NCI-H128 (cell line): Measurements from ENCODE around the gene GREM1.

ENCODE experiments used
- DNase-seq: peaks from one replicate; lab custom pipeline; 2025; ENCODE audit not compliant: unreplicated experiment; lab: John Stamatoyannopoulos, UW

The GREM1 gene

GRCh38 chr15:32730677-32731654 lies 13.2 kb downstream of the GREM1 start:
- no peak for DNase-seq

DNA sequence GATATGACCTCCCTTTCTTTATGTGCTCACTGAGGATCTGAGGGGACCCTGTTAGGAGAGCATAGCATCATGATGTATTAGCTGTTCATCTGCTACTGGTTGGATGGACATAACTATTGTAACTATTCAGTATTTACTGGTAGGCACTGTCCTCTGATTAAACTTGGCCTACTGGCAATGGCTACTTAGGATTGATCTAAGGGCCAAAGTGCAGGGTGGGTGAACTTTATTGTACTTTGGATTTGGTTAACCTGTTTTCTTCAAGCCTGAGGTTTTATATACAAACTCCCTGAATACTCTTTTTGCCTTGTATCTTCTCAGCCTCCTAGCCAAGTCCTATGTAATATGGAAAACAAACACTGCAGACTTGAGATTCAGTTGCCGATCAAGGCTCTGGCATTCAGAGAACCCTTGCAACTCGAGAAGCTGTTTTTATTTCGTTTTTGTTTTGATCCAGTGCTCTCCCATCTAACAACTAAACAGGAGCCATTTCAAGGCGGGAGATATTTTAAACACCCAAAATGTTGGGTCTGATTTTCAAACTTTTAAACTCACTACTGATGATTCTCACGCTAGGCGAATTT lies 14.9 kb downstream of the GREM1 start:
- no peak for DNase-seq

DNA sequence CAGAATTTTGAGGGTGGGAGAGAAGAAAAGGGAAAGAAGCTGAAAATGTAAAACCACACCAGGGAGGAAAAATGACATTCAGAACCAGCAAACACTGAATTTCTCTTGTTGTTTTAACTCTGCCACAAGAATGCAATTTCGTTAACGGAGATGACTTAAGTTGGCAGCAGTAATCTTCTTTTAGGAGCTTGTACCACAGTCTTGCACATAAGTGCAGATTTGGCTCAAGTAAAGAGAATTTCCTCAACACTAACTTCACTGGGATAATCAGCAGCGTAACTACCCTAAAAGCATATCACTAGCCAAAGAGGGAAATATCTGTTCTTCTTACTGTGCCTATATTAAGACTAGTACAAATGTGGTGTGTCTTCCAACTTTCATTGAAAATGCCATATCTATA lies 15.5 kb downstream of the GREM1 start:
- no peak for DNase-seq

GRCh38 chr15:32735989-32736700 lies 18.3 kb downstream of the GREM1 start:
- no peak for DNase-seq

DNA sequence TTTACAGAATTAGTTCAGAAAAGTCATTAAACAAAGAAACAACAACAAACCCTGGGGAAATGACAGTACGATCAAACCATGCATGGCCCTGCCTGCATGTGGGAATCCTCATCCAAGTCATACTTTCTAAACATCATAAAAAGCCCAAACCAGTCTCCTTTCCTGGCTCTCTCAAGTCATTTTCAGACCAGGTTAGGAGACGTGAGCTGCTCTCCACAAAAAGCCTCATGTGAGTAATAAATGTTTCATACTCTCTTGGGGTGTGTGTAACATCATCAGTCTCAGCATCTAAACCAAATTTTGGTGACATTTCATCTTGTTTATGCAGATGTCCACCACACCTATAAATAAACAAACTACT lies 18.9 kb downstream of the GREM1 start:
- DNase-seq: no peak

GRCh38 chr15:32737304-32737703 lies 19.5 kb downstream of the GREM1 start:
- DNase-seq: no peak

GRCh38 chr15:32738666-32739065 lies 20.9 kb downstream of the GREM1 start:
- DNase-seq: no peak

DNA sequence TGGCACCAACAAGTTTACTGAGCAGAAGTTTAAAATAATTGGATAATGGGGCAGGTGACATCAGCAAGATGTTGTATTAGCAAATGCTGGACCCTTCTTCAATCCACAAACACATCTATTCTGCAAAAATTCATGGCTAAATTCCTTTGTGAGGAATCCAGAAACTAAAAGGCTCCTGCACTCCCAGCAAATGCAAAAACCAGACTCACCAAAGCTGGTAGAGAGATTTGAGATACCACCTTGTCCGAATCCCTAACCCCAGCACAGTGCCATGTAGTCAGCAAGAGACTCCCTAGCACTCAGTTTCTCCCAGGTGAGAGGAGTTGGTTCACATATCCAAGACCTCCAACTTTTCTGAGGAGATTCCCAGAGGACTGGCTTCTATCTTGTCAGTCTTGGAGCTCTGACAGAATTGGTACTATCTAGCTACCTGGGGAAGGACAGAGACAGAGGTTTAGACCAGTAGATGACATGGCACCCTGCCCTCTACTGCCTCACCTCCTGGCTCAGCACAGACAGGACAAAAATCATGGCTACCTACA lies 21.8 kb downstream of the GREM1 start:
- no peak for DNase-seq

DNA sequence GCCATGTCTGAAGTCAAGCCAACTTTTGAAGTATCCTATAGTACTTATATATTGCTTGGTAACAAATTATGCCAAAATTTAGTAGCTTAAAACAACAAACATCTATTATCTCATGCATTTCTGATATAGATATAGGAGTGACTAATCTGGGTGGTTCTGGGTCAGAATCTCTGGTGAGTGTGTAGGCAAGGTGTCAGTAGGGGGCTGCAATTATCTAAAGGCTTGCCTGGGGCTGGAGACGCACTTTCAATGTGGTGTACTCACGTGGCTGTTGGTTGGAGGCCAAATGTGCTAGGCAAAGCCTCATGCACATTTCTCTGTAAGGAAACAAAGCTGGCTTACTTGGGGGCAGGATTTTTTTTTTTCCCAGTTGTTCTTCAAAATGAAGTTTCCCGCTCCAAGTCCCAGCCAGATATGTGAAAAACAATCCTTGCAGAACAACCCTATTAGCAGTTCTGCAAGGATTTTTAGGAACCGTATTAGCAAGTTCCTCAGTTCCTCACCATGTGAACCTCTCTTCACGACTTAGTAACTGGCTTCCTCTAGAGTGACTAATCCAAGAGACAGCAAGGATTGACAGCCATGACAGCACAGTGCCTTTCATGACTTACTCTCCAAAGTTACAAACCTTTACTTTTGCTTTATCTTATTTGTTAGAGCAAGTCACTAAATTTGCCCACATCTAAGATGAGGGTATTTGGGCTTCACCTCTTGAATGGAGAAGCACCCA lies 25.8 kb downstream of the GREM1 start:
- no peak for DNase-seq

DNA sequence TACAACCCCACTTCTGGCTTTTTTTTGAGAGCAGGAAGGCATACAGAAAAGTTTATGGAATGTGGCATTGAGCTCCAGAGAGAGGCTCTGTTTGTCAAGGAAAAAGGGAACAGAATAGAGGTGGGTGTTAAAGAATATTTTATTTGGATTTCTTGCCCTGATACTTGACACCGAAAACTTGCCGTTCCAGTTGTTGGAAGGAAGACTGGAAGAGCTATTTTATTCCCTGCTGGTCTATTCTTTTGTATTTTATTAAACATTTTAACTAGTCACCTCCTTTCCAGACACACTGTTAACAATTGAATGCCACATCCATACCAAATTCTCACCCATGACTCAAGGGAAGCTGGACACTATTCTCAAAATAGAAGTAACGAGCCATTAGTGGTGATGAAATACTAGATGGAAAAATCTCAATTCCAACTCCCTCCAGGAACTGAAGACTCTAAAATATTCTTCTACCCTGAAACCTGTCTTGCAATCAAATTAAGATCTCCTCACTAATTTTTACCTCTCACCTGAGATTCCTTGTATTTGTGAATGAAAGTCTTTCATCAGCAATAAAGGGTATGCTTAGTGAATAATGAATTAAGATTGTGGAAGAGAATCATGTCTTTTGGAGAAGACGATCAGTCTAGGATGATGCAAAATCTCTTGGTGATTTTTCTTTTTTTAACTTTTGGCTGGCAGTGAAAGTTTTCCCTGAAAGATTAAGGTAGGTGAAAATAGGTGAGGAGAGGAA lies 28.5 kb downstream of the GREM1 start:
- no peak for DNase-seq

GRCh38 chr15:32747921-32748342 lies 30.1 kb downstream of the GREM1 start:
- no peak for DNase-seq

DNA sequence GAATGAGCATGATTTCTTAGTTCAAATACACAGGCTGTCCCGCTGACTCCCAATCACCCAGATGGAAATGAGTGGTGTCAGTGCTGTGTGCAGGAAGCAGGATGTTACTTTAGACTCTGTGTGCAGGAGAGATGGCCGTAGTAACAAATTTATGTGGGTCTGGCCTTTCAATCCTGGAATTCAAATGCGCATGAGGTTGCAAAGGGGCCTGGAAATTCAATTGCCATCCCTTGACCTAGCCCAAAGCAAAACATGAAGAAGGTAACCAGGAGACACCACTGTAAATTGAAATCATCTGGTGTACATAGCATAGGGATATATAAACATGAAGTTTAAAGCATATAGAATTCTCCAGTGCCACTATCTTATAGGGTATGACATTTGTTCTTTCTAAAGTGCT lies 33.2 kb downstream of the GREM1 start:
- no peak for DNase-seq

DNA sequence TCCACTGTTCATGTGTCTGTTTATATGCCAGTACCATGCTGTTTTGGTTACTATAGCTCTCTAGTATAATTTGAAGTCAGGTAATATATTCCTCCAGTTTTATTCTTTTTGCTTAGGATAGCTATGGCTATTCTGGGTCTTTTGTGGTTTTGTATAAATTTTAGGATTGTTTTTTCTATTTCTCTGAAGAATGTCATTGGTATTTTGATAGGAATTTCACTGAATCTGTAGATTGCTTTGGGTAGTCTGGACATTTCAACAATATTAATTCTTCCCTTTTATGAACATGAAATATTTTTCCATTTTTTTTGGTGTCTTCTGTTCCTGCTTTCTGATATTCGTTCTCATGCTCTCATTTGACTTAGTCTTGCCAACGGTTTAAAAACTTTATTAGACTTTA lies 39.6 kb downstream of the GREM1 start:
- DNase-seq: no peak

DNA sequence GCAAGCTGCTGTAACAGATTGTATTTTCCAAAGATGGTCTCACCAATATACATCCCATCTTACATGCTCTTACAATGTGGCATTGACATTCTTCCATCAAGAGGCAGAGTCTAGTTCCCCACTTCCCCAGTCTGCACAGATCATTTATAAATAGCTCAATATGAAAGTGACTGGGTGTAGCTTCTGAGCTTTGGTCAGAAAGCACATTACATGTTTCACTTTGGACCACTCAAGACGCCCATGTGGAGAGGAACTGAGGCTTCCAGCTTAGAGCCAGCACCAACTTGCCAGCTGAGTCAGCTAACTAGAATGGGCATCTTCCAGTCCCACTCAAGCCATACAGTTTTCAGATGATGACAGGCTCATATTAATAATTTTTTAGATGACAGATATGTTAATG lies 45.5 kb downstream of the GREM1 start:
- no peak for DNase-seq

DNA sequence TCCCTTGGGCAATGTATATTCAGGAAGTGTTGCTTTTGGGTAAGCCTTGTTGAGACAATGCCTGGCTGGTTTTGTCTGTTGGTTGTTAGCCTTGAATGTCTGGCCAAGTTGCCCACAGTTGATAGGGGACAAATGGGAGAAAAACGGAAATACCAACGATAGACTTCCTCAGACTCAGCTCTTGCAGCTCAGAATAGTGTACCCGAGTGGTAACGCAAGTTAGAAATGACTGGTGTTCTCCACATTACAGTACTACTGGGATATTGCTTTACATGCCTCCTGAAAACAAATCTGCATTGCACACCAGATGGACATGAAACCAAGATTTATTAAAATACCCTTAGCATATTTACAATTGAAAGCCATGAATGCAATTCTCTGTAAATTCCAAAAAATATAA lies 47.4 kb downstream of the GREM1 start:
- DNase-seq: no peak

GRCh38 chr15:32766101-32766500 lies 48.3 kb downstream of the GREM1 start:
- DNase-seq: no peak

DNA sequence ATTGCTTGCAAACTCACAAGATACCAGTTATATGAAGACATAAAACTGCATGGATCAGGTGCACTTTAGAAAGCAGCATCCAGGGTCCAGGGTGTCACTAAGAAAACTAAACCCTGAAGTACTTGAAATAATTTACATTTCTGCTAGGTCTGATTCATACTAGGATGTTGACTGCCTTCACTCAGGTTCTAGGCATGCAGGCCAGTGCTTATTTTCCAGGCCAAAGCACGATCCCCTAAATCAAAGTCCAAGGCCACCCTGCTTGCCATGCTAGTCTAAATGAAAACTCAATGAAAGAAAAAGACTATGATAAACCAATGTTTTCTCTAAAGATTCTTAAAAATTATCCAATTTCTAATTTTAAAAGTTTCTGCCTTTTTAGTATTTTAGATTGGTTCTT lies 49.4 kb downstream of the GREM1 start:
- no peak for DNase-seq

DNA sequence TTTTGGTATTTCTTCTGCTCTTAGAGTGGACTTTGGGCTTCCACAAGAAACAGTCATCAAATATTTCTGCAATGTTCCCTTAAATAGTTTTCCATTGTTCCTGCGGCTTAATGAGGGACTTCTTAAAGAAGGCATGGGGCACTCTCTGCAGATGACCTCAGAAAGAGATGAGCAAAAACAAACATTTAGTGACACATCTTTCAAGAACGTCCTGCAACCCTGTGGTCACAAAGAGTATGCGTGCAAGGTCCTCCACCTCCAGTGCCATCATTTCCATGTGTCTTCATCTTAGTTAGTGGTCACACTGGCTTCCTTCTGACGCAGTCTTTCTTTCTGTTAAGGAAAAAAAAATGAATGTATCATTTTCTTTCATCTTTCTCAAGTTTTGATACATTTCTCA lies 56.2 kb downstream of the GREM1 start:
- DNase-seq: no peak

- DNase-seq: no peak
Measured at GRCh38 chr15:32775103-32775502, 57.3 kb downstream of the GREM1 start.
